IPS-15b (cell line): Measurements from ENCODE around the gene ALOX5.
"Not testable (repeated sequence)": the region's sequence is repeated elsewhere in the genome, so short reads cannot be mapped to it uniquely, and the experiment has no call there.

Source experiments
- H3K27me3 ChIP-seq: one replicate; pipeline ENCODE4 v1.6.1; 2013; ENCODE audit warnings: low read length; ENCODE audit not compliant: control insufficient read depth, insufficient read depth
- H3K36me3 ChIP-seq: one replicate; pipeline ENCODE4 v1.6.1; 2013; ENCODE audit warnings: low read length; ENCODE audit not compliant: control insufficient read depth, insufficient read depth
- H3K4me1 ChIP-seq: one replicate; pipeline ENCODE4 v1.6.1; 2013; ENCODE audit warnings: mild to moderate bottlenecking, low read length; ENCODE audit not compliant: control insufficient read depth, insufficient read depth
- H3K4me3 ChIP-seq: one replicate; pipeline ENCODE4 v1.5.1; 2013; ENCODE audit warnings: low read depth, low read length
- H3K9ac ChIP-seq: one replicate; pipeline ENCODE4 v1.6.1; 2013; ENCODE audit warnings: low read depth, mild to moderate bottlenecking, low read length
- H3K9me3 ChIP-seq: one replicate; pipeline ENCODE4 v1.6.1; 2013; ENCODE audit warnings: mild to moderate bottlenecking, low read length; ENCODE audit not compliant: control insufficient read depth, insufficient read depth

ALOX5 gene

DNA sequence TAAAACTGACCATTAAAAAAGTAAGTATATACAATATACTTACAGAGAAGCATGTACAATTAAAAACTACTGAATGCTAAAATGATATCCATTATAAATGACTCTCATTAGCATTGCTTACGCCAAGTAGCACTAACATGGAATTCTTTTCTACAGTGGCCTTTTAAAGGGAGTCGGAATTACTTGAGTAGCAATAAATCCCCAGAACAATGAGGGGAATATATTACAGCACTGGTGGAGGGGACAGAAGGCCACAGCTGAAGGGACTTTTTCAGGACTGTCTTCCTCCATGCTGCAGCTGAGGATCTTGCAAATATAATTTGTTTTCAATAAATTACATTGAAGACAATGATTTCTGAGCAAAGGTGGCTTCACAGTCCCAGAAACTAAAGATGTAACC is 97.0 kb downstream of the ALOX5 start:
- H3K9ac ChIP-seq, result no peak overlapping the region
- no peaks in the 10 kb centered on the region for H3K27me3 ChIP-seq
- no peaks in the 10 kb centered on the region for H3K36me3 ChIP-seq
- peaks cover 14% of the 10 kb centered on the region for H3K4me1 ChIP-seq
- H3K9me3 ChIP-seq, result no peaks in the 10 kb centered on the region
- H3K4me3 ChIP-seq, result no peak overlapping the region

DNA sequence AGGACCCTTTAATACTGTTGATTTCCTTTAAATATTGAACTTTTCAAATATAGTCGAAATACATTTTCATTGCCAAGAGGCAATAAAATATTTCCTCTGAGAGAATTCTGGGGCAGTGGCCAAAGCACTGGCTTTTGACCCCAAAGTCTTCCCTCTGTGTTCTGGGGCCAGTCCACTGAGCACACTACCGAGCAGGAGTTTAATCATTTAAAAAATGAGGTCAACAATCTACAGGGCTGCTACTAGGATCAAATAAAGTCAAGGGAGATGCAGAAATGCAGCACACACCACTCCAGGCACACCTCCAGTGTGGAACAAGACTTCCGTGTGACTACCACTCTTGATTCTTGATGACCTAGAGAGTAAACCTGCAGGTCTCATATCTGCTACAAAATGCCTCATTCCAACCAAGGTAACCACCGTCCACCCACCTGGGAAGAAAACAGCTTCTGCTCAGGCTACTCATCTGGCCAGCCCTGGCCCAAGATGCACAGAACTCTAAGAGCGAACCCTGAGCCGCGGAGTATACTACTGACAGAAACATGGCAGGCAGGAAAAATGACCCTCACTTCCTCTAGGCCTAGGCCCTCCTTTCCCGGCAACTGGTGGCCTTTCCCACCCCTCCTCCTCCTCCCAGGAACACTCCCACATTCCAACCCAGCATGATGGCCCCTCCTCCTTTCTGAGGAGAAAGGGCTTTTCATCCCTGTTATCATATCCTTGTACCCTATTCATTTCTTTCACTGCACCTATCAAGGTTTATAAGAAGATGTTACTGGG is 97.7 kb downstream of the ALOX5 start:
- Histone ChIP-seq H3K9ac (no peak overlapping the region), H3K9me3 (no peaks in the 10 kb centered on the region), H3K4me3 (peak overlapping the region; percentile 5), H3K36me3 (no peaks in the 10 kb centered on the region), H3K4me1 (peaks cover 14% of the 10 kb centered on the region), H3K27me3 (no peaks in the 10 kb centered on the region)

DNA sequence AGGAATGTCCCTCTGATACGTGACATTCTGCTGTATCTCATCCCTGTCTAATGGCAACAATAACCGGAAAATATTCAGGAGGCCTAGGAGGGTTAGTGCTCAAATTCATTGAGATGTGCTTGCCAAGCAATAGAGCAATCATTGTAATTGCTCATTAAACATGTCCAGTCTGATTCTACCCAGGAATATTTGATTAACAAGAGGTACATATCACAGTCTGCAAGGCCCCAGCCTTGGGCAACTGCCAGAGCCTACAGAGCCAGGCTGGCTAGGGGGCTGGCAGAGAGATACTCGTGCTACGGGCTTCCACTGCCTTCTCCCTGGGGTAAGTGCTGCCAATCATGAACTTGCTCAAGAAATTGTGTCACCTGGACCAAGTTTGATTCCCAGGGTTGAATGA is 99.1 kb downstream of the ALOX5 start:
- no peaks in the 10 kb centered on the region for H3K9me3 ChIP-seq
- no peak overlapping the region for H3K9ac ChIP-seq
- peaks cover 14% of the 10 kb centered on the region for H3K4me1 ChIP-seq
- no peaks in the 10 kb centered on the region for H3K27me3 ChIP-seq
- no peaks in the 10 kb centered on the region for H3K36me3 ChIP-seq
- H3K4me3 ChIP-seq, result no peak overlapping the region

- Histone ChIP-seq H3K9me3 (no peaks in the 10 kb centered on the region), H3K27me3 (no peaks in the 10 kb centered on the region), H3K4me1 (peaks cover 10% of the 10 kb centered on the region), H3K36me3 (no peaks in the 10 kb centered on the region), H3K4me3 (no peak overlapping the region), H3K9ac (no peak overlapping the region)
Observed at GRCh38 chr10:45476559-45476958, 102.5 kb downstream of the ALOX5 start.

- H3K4me3 ChIP-seq, result no peak overlapping the region
- H3K4me1 ChIP-seq, result no peaks in the 10 kb centered on the region
- H3K9me3 ChIP-seq, result no peaks in the 10 kb centered on the region
- no peak overlapping the region for H3K9ac ChIP-seq
- H3K36me3 ChIP-seq, result no peaks in the 10 kb centered on the region
- no peaks in the 10 kb centered on the region for H3K27me3 ChIP-seq
Observed at GRCh38 chr10:45480294-45480693, 106.3 kb downstream of the ALOX5 start.

DNA sequence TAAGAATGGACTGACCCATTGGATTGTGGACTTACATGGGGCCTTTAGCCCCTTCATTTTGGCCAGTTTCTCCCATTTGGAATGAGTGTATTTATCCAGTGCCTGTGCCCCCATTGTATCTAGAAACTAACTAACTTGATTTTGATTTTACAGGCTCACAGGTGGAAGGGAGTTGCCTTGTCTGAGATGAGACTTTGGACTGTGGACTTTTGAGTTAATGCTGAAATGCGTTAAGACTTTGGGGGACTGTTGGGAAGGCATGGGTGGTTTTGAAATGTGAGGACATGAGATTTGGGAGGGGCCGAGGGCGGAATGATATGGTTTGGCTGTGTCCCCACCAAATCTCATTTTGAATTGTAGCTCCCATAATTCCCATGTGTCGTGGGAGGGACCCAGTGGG is 107.1 kb downstream of the ALOX5 start:
- H3K4me3 ChIP-seq, H3K27me3 ChIP-seq, H3K4me1 ChIP-seq, H3K36me3 ChIP-seq, H3K9me3 ChIP-seq, H3K9ac ChIP-seq: not testable (repeated sequence)

DNA sequence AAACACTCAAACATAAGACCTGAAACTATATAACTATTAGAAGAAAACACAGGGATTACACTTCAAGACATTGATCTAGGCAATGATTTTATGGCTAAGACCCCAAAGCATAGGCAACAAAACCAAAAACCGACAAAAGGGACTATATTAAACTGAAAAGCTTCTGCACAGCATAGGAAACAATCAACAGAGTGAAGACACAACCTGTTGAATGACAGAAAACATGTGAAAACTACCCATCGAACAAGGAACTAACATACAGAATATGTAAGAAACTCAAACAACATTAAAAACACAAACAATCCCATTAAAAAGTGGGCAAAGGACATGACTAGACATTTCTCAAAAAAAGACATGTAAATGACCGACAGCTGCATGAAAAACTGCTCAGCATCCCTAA is 109.0 kb downstream of the ALOX5 start:
- Histone ChIP-seq H3K27me3 (no peaks in the 10 kb centered on the region), H3K4me3 (no peak overlapping the region), H3K9me3 (no peaks in the 10 kb centered on the region), H3K9ac (no peak overlapping the region), H3K4me1 (no peaks in the 10 kb centered on the region), H3K36me3 (no peaks in the 10 kb centered on the region)

DNA sequence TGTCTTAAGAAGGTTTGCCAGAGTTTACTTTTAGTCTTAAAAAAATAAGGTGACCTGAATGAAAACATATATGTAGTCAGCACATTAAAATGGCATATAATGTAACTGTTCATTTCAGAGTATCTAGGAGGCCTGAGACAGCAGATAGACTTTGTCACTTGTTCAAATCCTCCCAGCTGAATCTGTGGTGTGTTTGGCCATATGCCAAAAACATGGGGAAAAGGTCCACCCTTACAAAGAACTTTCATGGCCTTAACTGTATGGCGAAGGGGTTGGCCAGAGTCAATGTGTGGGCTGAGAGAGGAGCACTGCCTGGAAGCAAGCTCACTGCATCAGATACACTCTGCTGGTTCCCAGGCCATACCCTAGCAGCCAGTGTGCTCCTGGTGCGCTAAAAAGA is 113.7 kb downstream of the ALOX5 start:
- no peaks in the 10 kb centered on the region for H3K36me3 ChIP-seq

DNA sequence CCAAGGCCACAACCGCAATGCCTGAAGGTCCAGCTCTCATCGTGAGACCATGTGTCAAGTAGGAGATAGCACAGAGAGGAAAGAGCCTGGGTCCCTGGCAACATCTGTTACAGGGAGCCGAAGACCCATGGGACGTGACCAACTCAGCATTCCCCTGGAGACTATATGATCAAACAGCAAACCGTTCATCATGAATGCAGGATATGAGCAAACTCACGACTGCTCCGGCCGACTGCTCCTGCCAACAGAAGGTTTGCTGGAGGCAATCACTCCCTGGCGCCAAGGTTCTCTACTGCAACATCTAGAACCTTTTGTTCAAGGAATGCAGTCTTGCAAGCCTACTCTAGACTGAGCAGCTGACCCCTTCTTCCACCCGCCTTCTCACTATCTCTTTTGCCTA is 114.3 kb downstream of the ALOX5 start:
- H3K4me1 ChIP-seq, result no peaks in the 10 kb centered on the region
- no peaks in the 10 kb centered on the region for H3K9me3 ChIP-seq
- no peak overlapping the region for H3K4me3 ChIP-seq
- no peaks in the 10 kb centered on the region for H3K36me3 ChIP-seq
- H3K27me3 ChIP-seq, result no peaks in the 10 kb centered on the region
- H3K9ac ChIP-seq, result no peak overlapping the region

More for the DNA sequence above, 113.7 kb downstream of the ALOX5 start:
- Histone ChIP-seq H3K4me1 (no peaks in the 10 kb centered on the region), H3K4me3 (no peak overlapping the region), H3K9ac (no peak overlapping the region), H3K9me3 (no peaks in the 10 kb centered on the region), H3K27me3 (no peaks in the 10 kb centered on the region)

DNA sequence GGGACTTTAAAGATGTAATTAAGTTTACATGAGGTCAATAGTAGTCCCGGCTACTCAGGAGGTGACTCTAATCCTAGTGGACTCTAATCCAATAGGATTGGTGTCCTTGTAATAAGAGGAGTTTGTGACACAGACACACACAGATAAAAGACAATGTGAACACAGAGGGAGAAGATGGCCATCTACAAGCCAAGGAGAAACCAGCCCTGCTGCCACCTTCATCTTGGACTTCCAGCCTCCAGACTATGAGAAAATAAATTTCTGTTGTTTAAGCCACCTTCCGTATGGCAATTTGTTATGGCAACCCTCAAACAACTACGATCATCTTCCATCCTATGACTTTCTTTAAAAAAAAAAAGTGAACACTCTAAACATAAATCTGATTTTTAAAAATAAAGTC is 116.3 kb downstream of the ALOX5 start:
- no peak overlapping the region for H3K9ac ChIP-seq
- no peak overlapping the region for H3K4me3 ChIP-seq

DNA sequence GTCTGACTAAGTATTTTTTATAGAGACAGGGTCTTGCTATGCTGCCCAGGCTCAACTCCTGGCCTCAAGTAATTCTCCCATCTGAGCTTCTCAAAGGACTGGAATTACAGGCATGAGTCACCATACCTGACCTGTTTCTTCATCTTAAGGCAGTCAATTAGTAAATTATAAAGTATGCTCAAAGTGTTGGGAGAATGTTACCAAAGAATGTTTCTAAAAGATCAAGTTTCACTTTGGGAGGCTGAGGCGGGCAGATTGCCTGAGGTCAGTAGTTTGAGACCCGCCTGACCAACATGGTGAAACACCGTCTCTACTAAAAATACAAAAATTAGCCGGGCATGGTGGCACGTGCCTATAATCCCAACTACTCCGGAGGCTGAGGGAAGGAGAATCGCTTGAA is 117.0 kb downstream of the ALOX5 start:
- no peaks in the 10 kb centered on the region for H3K36me3 ChIP-seq
- no peaks in the 10 kb centered on the region for H3K4me1 ChIP-seq
- no peaks in the 10 kb centered on the region for H3K9me3 ChIP-seq
- H3K9ac ChIP-seq, result no peak overlapping the region
- no peaks in the 10 kb centered on the region for H3K27me3 ChIP-seq
- no peak overlapping the region for H3K4me3 ChIP-seq

More for the DNA sequence above, 116.3 kb downstream of the ALOX5 start:
- no peaks in the 10 kb centered on the region for H3K27me3 ChIP-seq
- no peaks in the 10 kb centered on the region for H3K4me1 ChIP-seq
- no peaks in the 10 kb centered on the region for H3K36me3 ChIP-seq
- no peaks in the 10 kb centered on the region for H3K9me3 ChIP-seq
